ENCODE data around the gene OR5W2. TPM values are rescaled to one million over a fixed set of nuclear protein-coding genes. Genes with fewer than 3 reads are reported as not detected.
"Not testable (repeated sequence)": the region's sequence is repeated elsewhere in the genome, so short reads cannot be mapped to it uniquely, and the experiment has no call there.

OR5W2 gene
- total RNA-seq: not detected

- peaks cover 5% of the 10 kb centered on the region for H3K9me3 ChIP-seq (ENCODE audit: low read depth, low read length)
- H3K4me3 ChIP-seq (ENCODE audit: low read length): no peak within 1 kb of the TSS
- no peaks in the 10 kb centered on the region for H3K27me3 ChIP-seq (ENCODE audit: insufficient read depth, low read length)
- H3K4me1 ChIP-seq (ENCODE audit: insufficient read depth, low read length): no peaks in the 10 kb centered on the region
Observed at GRCh38 chr11:55914482-55914881, at the start of gene OR5W2. TSS of gene OR5W2 (minus strand) at chr11:55914582. CDS start at chr11:55914582, 0 bp downstream.

- Histone ChIP-seq H3K9me3 (ENCODE audit: low read depth, low read length) (no peaks in the 10 kb centered on the region), H3K4me1 (ENCODE audit: insufficient read depth, low read length) (no peaks in the 10 kb centered on the region)
Observed at GRCh38 chr11:55956521-55956920, 42.1 kb upstream of the OR5W2 start.

GRCh38 chr11:55949330-55949729 lies 34.9 kb upstream of the OR5W2 start:
- H3K9me3 ChIP-seq (ENCODE audit: low read depth, low read length): no peaks in the 10 kb centered on the region
- no peak overlapping the region for H3K4me3 ChIP-seq (ENCODE audit: low read length)
- no peaks in the 10 kb centered on the region for H3K27me3 ChIP-seq (ENCODE audit: insufficient read depth, low read length)
- H3K4me1 ChIP-seq (ENCODE audit: insufficient read depth, low read length): no peaks in the 10 kb centered on the region

More at GRCh38 chr11:55956521-55956920, 42.1 kb upstream of the OR5W2 start:
- no peaks in the 10 kb centered on the region for H3K27me3 ChIP-seq (ENCODE audit: insufficient read depth, low read length)
- no peak overlapping the region for H3K4me3 ChIP-seq (ENCODE audit: low read length)

GRCh38 chr11:55942785-55943392 lies 28.5 kb upstream of the OR5W2 start:
- no peaks in the 10 kb centered on the region for H3K4me1 ChIP-seq (ENCODE audit: insufficient read depth, low read length)
- no peaks in the 10 kb centered on the region for H3K27me3 ChIP-seq (ENCODE audit: insufficient read depth, low read length)
- H3K4me3 ChIP-seq (ENCODE audit: low read length): no peak overlapping the region
- H3K9me3 ChIP-seq (ENCODE audit: low read depth, low read length): no peaks in the 10 kb centered on the region

GRCh38 chr11:55936300-55936699 lies 21.9 kb upstream of the OR5W2 start, which contains the start of gene OR5I1:
TSS of gene OR5I1 (minus strand) at chr11:55936400. CDS start at chr11:55936400, 0 bp downstream.
- H3K4me3 ChIP-seq (ENCODE audit: low read length): no peak within 1 kb of the TSS
- H3K9me3 ChIP-seq (ENCODE audit: low read depth, low read length): no peaks in the 10 kb centered on the region
- no peaks in the 10 kb centered on the region for H3K27me3 ChIP-seq (ENCODE audit: insufficient read depth, low read length)
- no peaks in the 10 kb centered on the region for H3K4me1 ChIP-seq (ENCODE audit: insufficient read depth, low read length)

- Histone ChIP-seq H3K9me3 (ENCODE audit: low read depth, low read length) (no peaks in the 10 kb centered on the region), H3K4me3 (ENCODE audit: low read length) (no peak overlapping the region), H3K4me1 (ENCODE audit: insufficient read depth, low read length) (no peaks in the 10 kb centered on the region), H3K27me3 (ENCODE audit: insufficient read depth, low read length) (no peaks in the 10 kb centered on the region)
Observed at GRCh38 chr11:55920537-55920936, 6.2 kb upstream of the OR5W2 start.

GRCh38 chr11:55902308-55902707 lies 12.1 kb downstream of the OR5W2 start:
- Histone ChIP-seq H3K27me3 (ENCODE audit: insufficient read depth, low read length) (no peaks in the 10 kb centered on the region), H3K4me3 (ENCODE audit: low read length) (no peak overlapping the region), H3K4me1 (ENCODE audit: insufficient read depth, low read length) (no peaks in the 10 kb centered on the region), H3K9me3 (ENCODE audit: low read depth, low read length) (no peaks in the 10 kb centered on the region)

- H3K9me3 ChIP-seq (ENCODE audit: low read depth, low read length): no peaks in the 10 kb centered on the region
- no peak overlapping the region for H3K4me3 ChIP-seq (ENCODE audit: low read length)
- no peaks in the 10 kb centered on the region for H3K27me3 ChIP-seq (ENCODE audit: insufficient read depth, low read length)
- no peaks in the 10 kb centered on the region for H3K4me1 ChIP-seq (ENCODE audit: insufficient read depth, low read length)
Observed at GRCh38 chr11:55895216-55895615, 19.2 kb downstream of the OR5W2 start.

GRCh38 chr11:55885481-55885880 lies 28.9 kb downstream of the OR5W2 start:
- not testable (repeated sequence) for H3K9me3 ChIP-seq (ENCODE audit: low read depth, low read length); H3K27me3 ChIP-seq (ENCODE audit: insufficient read depth, low read length); H3K4me1 ChIP-seq (ENCODE audit: insufficient read depth, low read length); H3K4me3 ChIP-seq (ENCODE audit: low read length)

- H3K4me3 ChIP-seq (ENCODE audit: low read length): not testable (repeated sequence)
Observed at GRCh38 chr11:55884995-55885394, 29.4 kb downstream of the OR5W2 start.

GRCh38 chr11:55882997-55883396 lies 31.4 kb downstream of the OR5W2 start, which contains the start of gene TRIM51:
TSS of gene TRIM51 (plus strand) at chr11:55883297. CDS start at chr11:55885429, 2,132 bp downstream.
- H3K27me3 ChIP-seq (ENCODE audit: insufficient read depth, low read length); H3K9me3 ChIP-seq (ENCODE audit: low read depth, low read length); H3K4me1 ChIP-seq (ENCODE audit: insufficient read depth, low read length); H3K4me3 ChIP-seq (ENCODE audit: low read length): not testable (repeated sequence)

More at GRCh38 chr11:55884995-55885394, 29.4 kb downstream of the OR5W2 start:
- H3K9me3 ChIP-seq (ENCODE audit: low read depth, low read length); H3K27me3 ChIP-seq (ENCODE audit: insufficient read depth, low read length); H3K4me1 ChIP-seq (ENCODE audit: insufficient read depth, low read length): not testable (repeated sequence)

- H3K4me3 ChIP-seq (ENCODE audit: low read length); H3K27me3 ChIP-seq (ENCODE audit: insufficient read depth, low read length); H3K9me3 ChIP-seq (ENCODE audit: low read depth, low read length); H3K4me1 ChIP-seq (ENCODE audit: insufficient read depth, low read length): not testable (repeated sequence)
Observed at GRCh38 chr11:55873146-55873545, 41.2 kb downstream of the OR5W2 start.

GRCh38 chr11:55872731-55873130 lies 41.7 kb downstream of the OR5W2 start:
- H3K4me1 ChIP-seq (ENCODE audit: insufficient read depth, low read length); H3K27me3 ChIP-seq (ENCODE audit: insufficient read depth, low read length); H3K4me3 ChIP-seq (ENCODE audit: low read length); H3K9me3 ChIP-seq (ENCODE audit: low read depth, low read length): not testable (repeated sequence)

- H3K9me3 ChIP-seq (ENCODE audit: low read depth, low read length); H3K4me3 ChIP-seq (ENCODE audit: low read length); H3K27me3 ChIP-seq (ENCODE audit: insufficient read depth, low read length); H3K4me1 ChIP-seq (ENCODE audit: insufficient read depth, low read length): not testable (repeated sequence)
Observed at GRCh38 chr11:55867354-55867753, 47.0 kb downstream of the OR5W2 start.

Measured in mononuclear cell (primary cell).